GM18907 (cell line): Measurements from ENCODE around the gene MEF2B.
"Not testable (repeated sequence)": the region's sequence is repeated elsewhere in the genome, so short reads cannot be mapped to it uniquely, and the experiment has no call there.

Experiments used
- ATAC-seq: cut with Tn5 transposase; IDR thresholded peaks from one replicate; pipeline ENCODE4 v1.9.1; 2021; ENCODE audit warnings: mild to moderate bottlenecking, moderate library complexity; ENCODE audit not compliant: unreplicated experiment

The MEF2B gene

GRCh38 chr19:19193926-19194325 lies 23.9 kb upstream of the MEF2B start:
- ATAC-seq = no peak

GRCh38 chr19:19192910-19193423 lies 22.9 kb upstream of the MEF2B start:
- peak; percentile 5 for ATAC-seq

- peak; percentile 81 for ATAC-seq
Measured at GRCh38 chr19:19192078-19192882, 22.2 kb upstream of the MEF2B start, which contains the start of the genes BORCS8 and RFXANK. TSS of gene BORCS8 (minus strand) at chr19:19192152. CDS start at chr19:19192117, 35 bp downstream. TSS of gene RFXANK (plus strand) at chr19:19192258. CDS start at chr19:19193947, 1,689 bp downstream.

GRCh38 chr19:19191768-19192077 lies 21.7 kb upstream of the MEF2B start:
- ATAC-seq = no peak

- no peak for ATAC-seq
Measured at GRCh38 chr19:19186742-19187141, 16.7 kb upstream of the MEF2B start.

- no peak for ATAC-seq
Measured at GRCh38 chr19:19185853-19186740, 16.0 kb upstream of the MEF2B start.

- ATAC-seq = no peak
Measured at GRCh38 chr19:19181488-19181998, 11.5 kb upstream of the MEF2B start.

GRCh38 chr19:19179548-19180441 lies 9.7 kb upstream of the MEF2B start:
- no peak for ATAC-seq

GRCh38 chr19:19176950-19177349 lies 6.9 kb upstream of the MEF2B start:
- no peak for ATAC-seq

GRCh38 chr19:19173243-19173642 lies 3.2 kb upstream of the MEF2B start:
- ATAC-seq = not testable (repeated sequence)

GRCh38 chr19:19171821-19172532 lies 1.9 kb upstream of the MEF2B start:
- no peak for ATAC-seq

GRCh38 chr19:19170873-19171672 lies 1.0 kb upstream of the MEF2B start:
- ATAC-seq = no peak

- ATAC-seq = no peak
Measured at GRCh38 chr19:19169236-19170052, 619 bp downstream of the MEF2B start.

- ATAC-seq = no peak
Measured at GRCh38 chr19:19167612-19168011, 2.5 kb downstream of the MEF2B start.

- ATAC-seq = no peak
Measured at GRCh38 chr19:19165396-19165795, 4.7 kb downstream of the MEF2B start.

GRCh38 chr19:19162495-19162894 lies 7.6 kb downstream of the MEF2B start:
- ATAC-seq = no peak

- ATAC-seq = no peak
Measured at GRCh38 chr19:19160461-19161035, 9.5 kb downstream of the MEF2B start.

GRCh38 chr19:19159534-19159933 lies 10.5 kb downstream of the MEF2B start:
- ATAC-seq = no peak
